KG1 (cell line): ENCODE data around the gene ASIC2.

Experiments
- DNase-seq: peaks from one replicate; lab custom pipeline; 2025; lab: John Stamatoyannopoulos, UW

ASIC2 gene

GRCh38 chr17:33202796-33203495, 90.1 kb downstream of the ASIC2 start:
- no peak for DNase-seq

- no peak for DNase-seq
Observed at GRCh38 chr17:33202021-33202420, 91.1 kb downstream of the ASIC2 start.

DNA sequence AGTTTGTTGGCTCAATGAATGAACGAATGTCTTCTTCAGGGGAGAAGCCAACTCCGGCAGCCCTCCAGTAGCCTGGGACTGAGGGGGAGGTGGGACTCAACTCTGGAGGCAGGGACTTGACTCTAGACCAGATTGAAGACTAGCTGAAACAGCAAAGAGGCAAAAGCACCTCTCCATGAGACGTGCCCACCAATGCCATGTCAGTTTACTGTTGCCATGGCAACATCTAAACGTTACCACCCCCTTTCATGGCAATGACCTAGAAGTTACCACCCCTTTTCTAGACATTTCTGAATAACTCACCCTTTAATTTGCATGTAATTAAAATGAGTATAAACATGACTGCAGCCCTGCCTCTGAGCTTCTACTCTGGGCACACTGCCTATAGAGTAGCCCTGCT, 91.8 kb downstream of the ASIC2 start:
- DNase-seq = no peak

DNA sequence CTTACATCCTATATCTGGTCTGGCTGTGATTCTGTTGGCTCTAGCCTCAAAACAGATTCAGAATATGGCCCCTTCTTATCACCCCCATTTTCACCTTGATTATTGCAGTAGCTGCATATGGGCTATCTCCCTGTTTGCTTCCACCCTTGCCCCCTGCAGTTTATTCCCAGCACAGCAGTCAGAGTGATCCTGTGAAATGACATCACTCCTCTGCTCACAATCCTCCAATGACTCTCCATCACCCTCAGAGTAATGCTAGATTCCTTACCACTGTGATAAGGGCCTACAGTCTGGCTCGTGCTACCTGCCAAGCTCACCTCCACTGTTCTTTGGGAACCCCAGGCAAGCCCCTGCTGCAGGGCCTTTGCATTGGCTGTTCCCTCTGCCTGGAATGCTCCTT, 92.5 kb downstream of the ASIC2 start:
- DNase-seq = no peak

DNA sequence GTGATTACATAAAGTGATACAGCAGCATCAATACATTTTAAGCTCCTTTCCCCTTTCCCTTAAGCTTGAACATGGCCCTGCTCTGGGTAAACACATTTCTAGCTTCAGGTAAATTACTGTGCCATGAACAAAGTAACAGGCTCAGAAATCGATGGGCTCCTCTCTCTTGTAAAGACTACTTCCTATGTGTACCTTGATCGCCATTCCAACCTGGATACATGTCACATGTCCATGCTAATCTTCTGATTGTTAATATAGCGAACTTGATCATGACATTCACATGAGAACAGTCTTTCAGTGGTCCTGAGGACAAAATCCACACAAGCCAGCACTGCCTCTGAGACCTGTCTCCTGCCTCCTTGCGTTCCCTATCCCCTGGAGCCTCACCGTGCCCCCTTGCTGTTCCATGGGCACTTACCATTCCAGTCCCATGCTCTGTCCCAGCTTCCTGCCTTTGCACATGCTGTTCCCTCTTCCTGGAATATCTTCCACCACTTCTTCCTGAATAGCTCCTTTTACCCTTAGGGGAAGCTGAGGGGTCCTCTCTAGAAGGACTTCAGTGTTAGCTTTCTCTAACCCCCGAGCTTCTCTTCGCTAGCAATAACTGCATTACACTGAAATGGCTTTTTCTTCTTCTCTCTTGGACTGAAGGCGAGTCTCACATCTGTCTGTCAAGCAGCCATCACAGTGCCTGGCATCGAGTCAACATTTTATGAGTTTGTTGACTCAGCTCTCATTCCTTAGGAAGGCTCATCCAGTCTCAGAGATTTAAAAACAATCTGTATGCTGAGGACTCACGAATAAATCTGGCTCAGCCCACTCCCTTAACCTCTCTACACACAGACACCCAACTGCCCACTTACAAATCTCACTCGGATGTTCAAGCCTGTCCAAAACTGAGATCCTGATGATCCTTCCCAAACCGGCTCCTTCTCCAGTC, 93.3 kb downstream of the ASIC2 start:
- DNase-seq = no peak

DNA sequence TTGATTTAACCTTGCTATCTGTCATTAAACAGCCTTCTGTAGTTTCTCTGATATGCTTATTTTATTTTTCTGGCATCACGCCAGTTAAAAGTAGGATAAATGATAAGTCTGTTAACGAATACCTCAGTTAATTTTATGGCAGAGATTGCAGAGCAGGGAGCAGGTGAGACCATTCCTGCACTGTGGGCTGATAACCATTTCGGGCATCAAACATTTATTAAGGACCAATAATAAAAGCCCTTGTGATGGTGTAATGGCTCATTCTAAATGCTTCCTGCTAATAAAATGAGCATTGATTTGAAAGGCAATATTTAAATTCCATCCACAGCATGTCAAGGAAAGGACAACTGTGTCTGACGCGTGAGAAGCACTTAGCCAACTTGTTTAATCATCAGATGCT, 94.1 kb downstream of the ASIC2 start:
- no peak for DNase-seq

DNA sequence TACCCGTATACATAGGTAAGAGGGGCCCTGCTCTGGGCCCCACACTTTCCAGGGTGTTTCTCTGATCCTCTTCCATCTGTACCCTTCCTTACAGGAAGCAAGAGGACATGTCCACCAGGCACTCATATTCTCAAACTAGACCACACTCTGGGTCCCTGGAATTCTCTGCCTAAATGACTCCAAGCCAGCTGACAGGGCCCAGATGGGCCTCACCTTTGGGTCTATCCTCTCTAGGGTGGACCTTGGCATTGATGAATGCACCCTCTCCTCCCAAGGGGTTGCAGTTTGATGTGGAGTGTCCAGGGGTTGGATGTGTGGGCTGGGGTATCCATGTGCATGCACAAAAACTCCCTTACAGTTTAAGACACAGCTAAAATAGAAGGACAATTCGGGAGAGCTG, 95.8 kb downstream of the ASIC2 start:
- DNase-seq = no peak

DNA sequence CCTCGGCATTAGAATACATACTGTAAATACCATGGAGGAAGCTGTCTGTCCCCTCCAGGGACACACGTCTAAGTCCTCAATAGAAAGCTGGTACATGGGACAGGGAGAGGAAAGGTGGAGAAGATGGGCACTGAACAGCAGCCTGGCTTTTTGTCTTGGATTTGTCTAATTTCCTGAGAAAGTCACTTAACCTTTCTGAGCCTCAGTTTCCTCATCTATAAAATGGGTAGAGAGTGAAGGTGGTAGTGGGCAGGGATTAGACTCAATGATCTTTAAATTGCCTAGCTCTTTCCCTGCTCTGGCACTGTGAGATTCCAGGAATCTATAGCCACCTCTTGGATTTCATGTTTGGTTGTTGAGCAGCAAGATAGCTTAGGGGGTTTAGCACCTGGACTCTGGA, 96.2 kb downstream of the ASIC2 start:
- DNase-seq = no peak

DNA sequence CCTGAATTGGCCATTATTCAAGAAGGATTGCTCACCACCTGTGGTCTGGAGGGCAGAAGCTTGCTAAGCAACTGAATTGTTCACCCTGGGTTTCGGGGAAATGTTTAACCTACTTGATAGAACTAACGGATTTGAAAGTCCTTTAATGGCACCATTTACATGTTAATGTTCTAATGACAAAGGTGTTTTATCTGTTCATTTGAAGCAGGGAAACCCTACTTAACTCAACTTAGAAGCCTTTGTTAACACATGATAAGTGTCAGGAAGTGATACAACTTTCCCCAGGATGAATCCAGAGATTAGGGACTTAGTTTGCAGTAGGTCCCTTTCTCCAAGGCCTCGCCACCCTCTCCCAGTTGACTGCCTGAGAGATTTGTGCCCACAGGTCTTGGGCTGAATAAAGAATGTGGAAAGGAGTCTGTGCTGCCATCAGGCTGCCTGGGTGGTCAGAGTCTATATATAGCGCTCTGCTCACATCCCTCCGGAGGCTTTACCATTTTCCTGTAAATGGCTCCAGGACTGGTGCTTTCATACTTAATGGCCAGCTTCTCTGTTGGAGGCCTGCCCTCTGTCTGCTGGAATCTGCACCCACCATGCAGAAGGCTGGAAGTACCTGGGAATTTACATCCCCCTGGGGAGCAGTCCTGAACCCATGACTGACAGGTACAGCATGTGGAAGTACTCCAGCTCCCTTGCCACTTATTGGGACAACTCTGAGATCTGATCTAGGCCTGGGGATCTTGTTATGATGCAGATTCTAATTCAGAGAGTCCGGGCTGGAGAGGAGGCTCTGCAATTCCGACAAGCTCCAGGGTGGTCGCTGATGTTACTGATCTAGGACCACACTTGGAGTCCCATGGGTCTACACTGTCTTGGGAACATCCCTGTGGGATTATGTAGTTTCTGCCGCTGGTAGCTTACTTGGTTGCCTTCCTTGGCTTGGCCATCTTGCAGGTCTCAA, 99.9 kb downstream of the ASIC2 start:
- no peak for DNase-seq

GRCh38 chr17:33183487-33184026, 109.5 kb downstream of the ASIC2 start:
- DNase-seq = no peak

GRCh38 chr17:33179151-33179550, 113.9 kb downstream of the ASIC2 start:
- no peak for DNase-seq

- no peak for DNase-seq
Observed at GRCh38 chr17:33178681-33179080, 114.4 kb downstream of the ASIC2 start.

- DNase-seq = no peak
Observed at GRCh38 chr17:33175562-33175961, 117.5 kb downstream of the ASIC2 start.

GRCh38 chr17:33171931-33172330, 121.2 kb downstream of the ASIC2 start:
- no peak for DNase-seq

DNA sequence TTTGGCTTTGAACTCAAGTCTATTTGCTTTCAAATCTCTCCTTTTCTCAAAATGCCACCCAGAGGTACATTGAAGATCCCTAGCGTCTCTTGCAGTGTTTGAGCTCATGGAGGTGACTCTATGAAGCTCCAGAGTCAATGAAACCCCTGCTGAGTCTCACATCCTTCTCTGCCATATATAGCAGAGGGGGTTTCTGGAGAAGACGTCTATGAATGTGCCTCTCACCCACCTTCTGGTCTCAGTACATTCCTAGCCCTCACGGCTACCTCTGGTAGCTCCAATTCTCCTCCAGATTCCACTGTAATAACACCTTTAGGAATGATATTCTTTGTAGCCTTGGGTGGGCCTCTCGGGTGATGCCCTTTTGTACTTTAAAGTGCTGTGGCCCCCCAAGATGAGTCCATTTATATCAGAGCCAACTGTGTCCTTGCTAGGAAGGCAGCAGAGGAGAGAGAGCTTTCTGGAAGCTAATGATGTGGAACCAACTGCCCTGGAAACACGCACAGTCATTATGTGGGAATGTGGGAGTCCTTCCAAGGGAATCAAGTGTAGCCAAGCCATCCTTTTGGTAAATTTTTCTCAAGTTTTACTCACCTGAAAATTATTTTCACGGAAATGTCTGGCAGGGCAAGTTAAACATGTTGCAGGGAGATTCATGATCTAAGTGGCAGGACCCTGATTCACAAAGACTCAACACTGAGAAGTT, 123.4 kb downstream of the ASIC2 start:
- no peak for DNase-seq

DNA sequence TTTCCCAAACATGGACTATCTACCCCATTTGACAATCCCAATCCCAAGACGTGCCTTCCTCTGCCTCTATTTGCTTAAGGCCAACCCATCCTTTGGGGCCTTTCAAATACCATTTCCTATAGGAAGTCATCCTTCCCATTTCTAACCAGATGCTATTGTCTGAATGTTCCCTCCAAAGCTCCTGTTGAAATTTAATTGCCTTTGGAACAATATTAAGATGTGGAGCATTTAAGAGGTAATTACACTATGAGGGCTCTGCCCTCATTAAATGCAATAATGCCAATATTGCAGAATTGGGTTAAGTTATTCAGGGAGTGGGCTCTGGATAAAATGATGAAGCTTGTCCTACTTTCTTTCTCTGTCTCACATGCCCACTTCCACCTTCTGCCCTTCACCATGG, 125.4 kb downstream of the ASIC2 start:
- DNase-seq = no peak

DNA sequence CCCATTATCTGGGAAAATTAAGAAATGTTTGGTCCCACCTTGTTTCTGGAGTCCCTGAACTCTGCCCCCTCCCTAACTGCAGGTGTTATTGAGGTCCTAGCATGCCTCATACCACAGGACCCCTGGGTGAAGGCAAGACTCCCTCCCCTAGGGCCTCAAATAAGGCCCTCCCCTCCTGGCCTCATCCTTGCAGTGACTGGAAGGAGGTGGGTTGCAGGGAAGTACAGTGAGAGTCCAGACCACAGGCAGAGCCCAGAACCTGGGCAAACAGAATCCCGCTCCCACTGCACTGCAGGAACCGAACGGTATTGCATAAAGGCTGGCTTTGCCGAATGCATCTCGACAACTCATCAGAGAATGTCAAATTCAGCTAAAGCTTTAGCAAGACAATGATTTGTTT, 126.6 kb downstream of the ASIC2 start:
- no peak for DNase-seq

- DNase-seq = no peak
Observed at GRCh38 chr17:33164169-33164881, 128.8 kb downstream of the ASIC2 start.

DNA sequence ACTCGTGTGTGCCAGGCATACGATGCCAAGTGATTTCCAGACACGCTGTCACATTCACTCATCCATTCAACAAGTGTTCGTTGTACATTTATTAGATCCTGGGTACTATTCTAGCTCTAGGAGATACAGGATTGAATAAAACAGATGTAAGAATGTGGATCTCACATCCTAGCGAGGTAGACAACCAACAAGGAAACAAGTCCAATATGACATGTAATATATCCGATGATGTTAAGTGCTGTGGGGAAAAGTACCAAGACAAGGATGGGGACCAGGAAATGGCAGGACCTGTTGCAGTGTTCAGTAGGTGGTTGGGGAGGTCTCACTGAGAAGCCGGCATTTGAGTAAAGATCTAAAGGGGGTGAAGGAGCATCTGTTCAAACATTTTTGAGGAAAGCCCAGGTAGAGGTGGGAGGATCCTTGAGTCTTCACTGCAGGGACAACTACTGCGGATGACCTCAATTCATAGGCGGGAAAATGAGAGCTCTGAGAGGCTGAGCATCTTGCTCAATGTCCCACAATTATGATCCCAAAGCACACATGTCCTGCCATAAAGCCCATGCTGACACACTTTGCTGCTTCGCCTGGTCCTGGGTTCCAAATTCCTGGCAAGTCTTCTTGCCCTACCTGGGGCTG, 129.4 kb downstream of the ASIC2 start:
- DNase-seq = no peak

DNA sequence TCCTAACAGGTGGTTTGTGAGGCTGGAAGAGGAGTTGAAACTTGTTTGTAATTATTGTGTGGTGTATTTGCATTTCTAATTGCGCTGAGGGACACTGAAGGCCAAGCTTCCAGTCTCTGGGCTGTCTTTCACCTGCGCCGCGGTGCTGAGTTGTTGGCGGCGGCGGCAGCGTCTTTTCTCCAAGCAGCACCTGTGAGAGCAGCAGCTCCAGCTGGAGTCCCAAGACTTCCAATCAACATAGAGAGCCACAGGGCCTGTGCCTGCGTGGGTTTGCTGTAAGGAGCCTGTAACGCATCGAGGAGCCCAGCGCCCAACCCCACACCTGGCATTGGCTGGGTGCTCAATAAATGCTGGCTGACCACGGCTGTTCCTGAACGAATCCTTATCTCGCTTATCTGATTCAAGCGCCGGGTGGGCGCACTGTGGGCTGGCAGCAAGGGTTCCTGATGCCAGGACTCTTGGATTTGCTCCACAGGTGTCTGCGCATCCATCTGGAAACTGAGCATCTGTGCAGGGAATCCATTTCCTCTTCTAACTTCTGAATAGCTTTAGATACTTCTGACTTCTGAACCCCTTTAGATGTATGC, 138.1 kb downstream of the ASIC2 start:
- DNase-seq = no peak
